Measurements from ENCODE around the gene PRR36.

DNA sequence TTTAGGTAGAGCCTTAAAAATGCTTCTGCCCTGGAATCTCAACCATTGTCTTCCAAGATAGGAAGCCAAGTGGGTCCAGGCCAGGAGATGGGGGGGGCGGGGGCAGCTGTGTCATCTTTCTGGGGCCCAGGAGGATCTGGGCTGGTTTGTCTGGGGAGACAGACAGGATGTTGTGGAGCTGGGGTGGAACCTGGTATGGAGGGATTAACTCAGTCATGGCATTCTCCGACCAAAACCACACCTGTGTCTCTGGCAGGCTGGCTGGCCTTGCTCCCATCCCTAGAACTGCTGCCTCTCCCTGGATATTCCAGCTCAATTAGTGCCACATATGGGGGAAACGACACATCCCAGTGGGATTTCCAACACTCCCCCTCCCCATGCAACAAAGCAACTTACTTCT, 26.7 kb upstream of the PRR36 start:
- TF ChIP-seq, protein P1, sequence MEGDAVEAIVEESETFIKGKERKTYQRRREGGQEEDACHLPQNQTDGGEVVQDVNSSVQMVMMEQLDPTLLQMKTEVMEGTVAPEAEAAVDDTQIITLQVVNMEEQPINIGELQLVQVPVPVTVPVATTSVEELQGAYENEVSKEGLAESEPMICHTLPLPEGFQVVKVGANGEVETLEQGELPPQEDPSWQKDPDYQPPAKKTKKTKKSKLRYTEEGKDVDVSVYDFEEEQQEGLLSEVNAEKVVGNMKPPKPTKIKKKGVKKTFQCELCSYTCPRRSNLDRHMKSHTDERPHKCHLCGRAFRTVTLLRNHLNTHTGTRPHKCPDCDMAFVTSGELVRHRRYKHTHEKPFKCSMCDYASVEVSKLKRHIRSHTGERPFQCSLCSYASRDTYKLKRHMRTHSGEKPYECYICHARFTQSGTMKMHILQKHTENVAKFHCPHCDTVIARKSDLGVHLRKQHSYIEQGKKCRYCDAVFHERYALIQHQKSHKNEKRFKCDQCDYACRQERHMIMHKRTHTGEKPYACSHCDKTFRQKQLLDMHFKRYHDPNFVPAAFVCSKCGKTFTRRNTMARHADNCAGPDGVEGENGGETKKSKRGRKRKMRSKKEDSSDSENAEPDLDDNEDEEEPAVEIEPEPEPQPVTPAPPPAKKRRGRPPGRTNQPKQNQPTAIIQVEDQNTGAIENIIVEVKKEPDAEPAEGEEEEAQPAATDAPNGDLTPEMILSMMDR (IDR thresholded peaks at IDR 0.05) = no peak
- TF ChIP-seq POLR2A (IDR thresholded peaks at IDR 0.05) = no peak

Measured in adrenal gland (tissue), 5 donors.